T-helper 17 cell (primary cell): Measurements from ENCODE around the gene KRT20. TPM values are rescaled to one million over a fixed set of nuclear protein-coding genes. Genes with fewer than 3 reads are reported as not detected.
"Not testable (repeated sequence)": the region's sequence is repeated elsewhere in the genome, so short reads cannot be mapped to it uniquely, and the experiment has no call there.

Source experiments
- ATAC-seq: fragments of 150-1000 bp; cut with Tn5 transposase; 2 replicates; pipeline ENCODE4 v1.10.0; 2021; ENCODE audit warnings: mild to moderate bottlenecking, moderate library complexity
- DNase-seq, 3 donors: peaks; one replicate each; pipeline versions ENCODE4 v3.0.0 to v3.0.0-alpha.2; 2020 to 2021
- H3K9me3 ChIP-seq: one replicate; pipeline ENCODE4 v1.7.0; 2013; ENCODE audit warnings: low read length, mild to moderate bottlenecking; ENCODE audit not compliant: control insufficient read depth, poor library complexity, severe bottlenecking
- H3K27ac Mint-ChIP-seq: one replicate; pipeline ENCODE4 v1.8.0; 2022; ENCODE audit warnings: mild to moderate bottlenecking, moderate library complexity, mixed read lengths
- H3K27me3 Mint-ChIP-seq: one replicate; pipeline ENCODE4 v1.8.0; 2022; ENCODE audit warnings: mixed read lengths
- H3K36me3 Mint-ChIP-seq: one replicate; pipeline ENCODE4 v1.8.0; 2022; ENCODE audit warnings: low read depth, mixed read lengths
- H3K4me1 Mint-ChIP-seq: one replicate; pipeline ENCODE4 v1.8.0; 2022; ENCODE audit warnings: mild to moderate bottlenecking, mixed read lengths
- H3K4me3 Mint-ChIP-seq: one replicate; pipeline ENCODE4 v1.8.0; 2022; ENCODE audit warnings: mild to moderate bottlenecking, moderate library complexity, mixed read lengths
- total RNA-seq, 4 donors: library from RNA in 2 of 4; stranded (reverse) in 2 of 4; gene quantifications; one replicate each; pipeline ENCODE4 v1.2.3 and lab custom pipeline; 2022 to 2026

KRT20 gene
- total RNA-seq, 2 donors from 2014 or later: not detected

DNA sequence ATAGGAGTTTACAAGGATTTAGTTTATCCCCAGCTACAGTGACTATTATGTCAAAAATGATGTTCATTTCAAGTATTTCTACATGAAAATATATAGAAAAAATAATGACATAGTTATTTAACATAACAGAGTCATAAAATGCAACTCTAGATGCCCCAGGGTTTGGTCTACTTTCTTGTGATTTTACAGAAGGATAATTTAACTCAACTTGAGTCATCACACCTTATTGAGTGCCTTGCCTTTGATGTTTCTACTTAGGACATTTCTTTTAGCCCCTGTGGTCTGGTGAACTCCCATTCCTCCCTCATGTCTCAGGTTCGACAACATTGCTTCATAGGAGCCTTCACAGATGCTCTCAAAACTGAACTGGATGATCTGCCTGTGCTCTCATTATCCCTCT, 2.0 kb downstream of the KRT20 start:
- Mint-ChIP-seq H3K27me3 (peaks cover 43% of the 10 kb centered on the region), H3K36me3 (no peaks in the 10 kb centered on the region), H3K27ac (no peak overlapping the region), H3K4me3 (no peak overlapping the region), H3K4me1 (peaks cover 2% of the 10 kb centered on the region)
- DNase-seq (no peak), ATAC-seq (no peak)
- no peaks in the 10 kb centered on the region for H3K9me3 ChIP-seq

DNA sequence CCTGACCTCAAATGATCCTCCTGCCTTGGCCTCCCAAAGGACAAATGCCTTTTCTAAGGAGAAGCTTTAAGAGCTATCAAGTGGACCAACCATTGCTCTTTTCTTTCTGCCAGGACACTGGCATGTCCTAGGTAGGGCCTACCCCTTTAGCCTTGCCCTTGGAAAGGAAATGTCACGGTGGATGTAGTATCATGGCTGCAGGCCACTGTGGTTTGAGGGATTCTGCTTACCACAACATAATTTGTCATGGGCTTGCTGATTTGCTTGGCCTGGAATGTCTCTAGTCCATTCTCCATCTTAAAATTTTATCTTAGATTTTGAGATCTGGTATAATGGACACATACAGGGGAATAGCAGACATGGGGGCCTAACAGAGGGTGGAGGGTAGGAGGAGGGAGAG, 6.0 kb downstream of the KRT20 start:
- peaks cover 34% of the 10 kb centered on the region for H3K27me3 Mint-ChIP-seq
- H3K4me1 Mint-ChIP-seq: peaks cover 2% of the 10 kb centered on the region
- ATAC-seq (no peak), DNase-seq (no peak)
- no peaks in the 10 kb centered on the region for H3K36me3 Mint-ChIP-seq
- no peaks in the 10 kb centered on the region for H3K9me3 ChIP-seq
- H3K4me3 Mint-ChIP-seq: no peak overlapping the region
- no peak overlapping the region for H3K27ac Mint-ChIP-seq

DNA sequence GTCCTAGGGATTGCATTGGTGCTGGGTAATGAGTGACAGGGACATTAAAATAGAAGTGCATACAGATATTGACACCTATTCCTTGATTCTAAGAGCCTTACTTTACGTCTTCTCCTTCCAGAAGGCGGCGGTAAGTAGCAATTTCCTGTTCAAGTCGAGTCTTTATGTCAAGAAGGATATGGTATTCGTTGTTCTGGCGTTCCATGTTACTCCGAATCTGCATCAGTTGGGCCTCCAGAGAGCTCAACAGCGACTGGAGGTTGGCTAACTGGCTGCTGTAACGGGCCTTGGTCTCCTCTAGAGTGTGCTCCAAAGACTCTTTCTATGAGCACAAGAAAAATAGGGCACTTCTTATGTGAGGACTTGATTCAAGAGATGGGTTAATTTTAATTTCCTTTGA, 7.0 kb downstream of the KRT20 start:
- no peak overlapping the region for H3K4me3 Mint-ChIP-seq

DNA sequence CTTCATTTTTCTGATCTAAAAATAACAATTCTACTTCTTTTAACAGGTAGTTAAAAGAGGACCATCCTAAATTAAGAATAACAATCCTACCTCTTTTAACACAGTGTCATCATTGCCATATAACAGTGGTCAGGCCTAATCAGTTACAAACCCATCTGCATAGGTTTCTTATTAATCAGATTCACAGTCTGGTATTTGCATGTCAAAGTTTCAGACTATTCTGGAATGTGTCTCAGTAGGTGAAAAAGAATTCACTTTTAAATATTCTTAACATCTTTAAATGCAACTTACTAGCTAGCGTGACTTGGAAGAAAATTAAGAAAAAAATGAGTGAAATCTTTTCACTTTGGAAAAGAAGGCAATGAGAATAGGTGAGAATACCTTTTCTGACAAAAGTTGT, 11.2 kb downstream of the KRT20 start:
- no peak overlapping the region for H3K27ac Mint-ChIP-seq
- DNase-seq: no peak
- H3K4me1 Mint-ChIP-seq: no peaks in the 10 kb centered on the region
- no peaks in the 10 kb centered on the region for H3K9me3 ChIP-seq
- H3K36me3 Mint-ChIP-seq: peaks cover 2% of the 10 kb centered on the region
- no peak for ATAC-seq
- H3K4me3 Mint-ChIP-seq: no peak overlapping the region
- H3K27me3 Mint-ChIP-seq: peaks cover 45% of the 10 kb centered on the region

More for the DNA sequence above, 7.0 kb downstream of the KRT20 start:
- Mint-ChIP-seq H3K27ac (no peak overlapping the region), H3K4me1 (no peaks in the 10 kb centered on the region), H3K36me3 (no peaks in the 10 kb centered on the region), H3K27me3 (peaks cover 29% of the 10 kb centered on the region)
- ATAC-seq: no peak
- H3K9me3 ChIP-seq: no peaks in the 10 kb centered on the region
- no peak for DNase-seq

DNA sequence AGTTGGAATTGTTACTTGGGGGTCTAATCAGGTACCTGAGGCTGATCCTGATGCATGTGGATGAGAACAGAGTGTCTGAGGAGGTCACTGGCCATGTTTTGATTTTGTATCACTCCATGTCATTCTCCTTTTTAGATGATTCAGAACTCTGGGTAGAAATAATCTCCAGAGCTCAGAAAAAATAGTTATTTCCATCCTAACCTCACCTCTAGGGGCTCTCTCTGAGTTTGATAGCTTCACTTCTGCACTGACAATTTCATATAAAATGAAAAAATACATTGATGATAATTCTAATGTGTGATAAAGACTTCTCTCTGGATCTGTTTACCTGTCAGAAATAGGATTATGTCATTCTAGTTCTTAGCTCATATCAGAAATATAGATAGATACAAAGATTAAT, 11.8 kb downstream of the KRT20 start:
- no peak for ATAC-seq
- Mint-ChIP-seq H3K4me3 (no peak overlapping the region), H3K27me3 (peaks cover 39% of the 10 kb centered on the region), H3K27ac (no peak overlapping the region), H3K4me1 (no peaks in the 10 kb centered on the region), H3K36me3 (peaks cover 2% of the 10 kb centered on the region)
- H3K9me3 ChIP-seq: no peaks in the 10 kb centered on the region
- DNase-seq: no peak

DNA sequence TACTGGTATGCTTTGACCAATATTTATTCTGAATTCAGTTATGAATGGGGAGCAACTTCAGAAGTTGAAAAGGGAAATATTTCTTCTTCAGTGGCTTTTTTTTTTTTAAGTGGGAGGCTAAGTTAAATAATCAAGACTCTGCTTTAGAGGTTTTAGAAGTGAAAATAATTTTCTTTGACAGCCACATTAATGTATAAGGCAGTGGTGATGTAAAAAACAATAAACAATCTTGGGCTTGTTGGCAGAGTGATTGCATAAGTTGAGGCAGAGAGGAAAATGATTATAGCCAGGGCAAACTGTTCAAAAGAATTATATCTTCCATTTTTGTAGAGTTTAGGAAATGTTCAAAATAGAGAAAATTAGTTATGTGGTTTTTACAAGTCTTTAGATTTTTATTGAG, 12.6 kb downstream of the KRT20 start:
- no peak for DNase-seq
- Mint-ChIP-seq H3K27me3 (peaks cover 40% of the 10 kb centered on the region), H3K4me3 (no peak overlapping the region), H3K27ac (no peak overlapping the region), H3K36me3 (peaks cover 2% of the 10 kb centered on the region), H3K4me1 (no peaks in the 10 kb centered on the region)
- ATAC-seq: no peak
- H3K9me3 ChIP-seq: no peaks in the 10 kb centered on the region

DNA sequence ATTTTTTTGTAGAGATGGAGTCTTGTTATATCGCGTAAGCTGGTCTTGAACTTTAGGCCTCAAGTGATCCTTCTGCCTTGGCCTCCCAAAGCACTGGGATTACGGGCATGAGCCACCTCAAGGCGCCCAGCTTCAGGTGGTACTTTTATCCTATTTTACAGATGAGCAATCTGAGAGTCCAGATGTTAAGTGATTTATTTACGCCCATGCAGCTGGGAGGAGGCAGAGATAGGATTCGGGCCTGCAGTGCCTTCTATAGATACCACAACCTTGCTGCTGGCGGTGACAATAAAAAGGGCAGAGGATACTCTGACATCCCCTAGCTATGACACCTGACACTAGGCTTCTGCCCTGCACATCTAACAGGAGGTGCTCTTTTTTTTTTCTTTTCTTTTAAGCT, 13.7 kb downstream of the KRT20 start:
- DNase-seq (no peak), ATAC-seq (no peak)
- no peak overlapping the region for H3K4me3 Mint-ChIP-seq
- no peaks in the 10 kb centered on the region for H3K4me1 Mint-ChIP-seq
- peak overlapping the region; percentile 45 for H3K27ac Mint-ChIP-seq
- peaks cover 2% of the 10 kb centered on the region for H3K36me3 Mint-ChIP-seq
- H3K27me3 Mint-ChIP-seq: peaks cover 49% of the 10 kb centered on the region
- H3K9me3 ChIP-seq: no peaks in the 10 kb centered on the region

DNA sequence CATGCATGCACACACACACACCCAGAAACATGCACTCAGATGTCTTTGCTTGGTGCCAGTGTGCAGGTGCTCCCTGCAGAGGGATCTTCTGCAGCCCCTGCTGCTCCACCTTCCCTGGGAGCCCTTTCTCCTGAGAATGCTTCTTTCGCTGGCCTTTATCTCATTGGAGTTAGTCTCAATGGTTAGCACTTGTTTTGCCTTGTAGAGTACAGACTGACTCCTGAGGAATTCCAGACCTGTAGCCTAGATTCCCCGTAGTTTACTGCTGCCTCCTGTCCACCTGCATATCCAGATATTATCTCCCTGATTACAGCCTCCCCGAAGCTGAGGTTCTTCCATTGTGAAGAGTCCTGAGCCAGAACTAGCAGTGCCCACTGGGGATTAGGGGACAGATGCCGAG, 14.9 kb downstream of the KRT20 start:
- H3K4me1 Mint-ChIP-seq: no peaks in the 10 kb centered on the region
- no peak overlapping the region for H3K27ac Mint-ChIP-seq
- peaks cover 51% of the 10 kb centered on the region for H3K27me3 Mint-ChIP-seq
- no peak overlapping the region for H3K4me3 Mint-ChIP-seq
- H3K36me3 Mint-ChIP-seq: peaks cover 2% of the 10 kb centered on the region
- H3K9me3 ChIP-seq: no peaks in the 10 kb centered on the region
- ATAC-seq (no peak), DNase-seq (no peak)

DNA sequence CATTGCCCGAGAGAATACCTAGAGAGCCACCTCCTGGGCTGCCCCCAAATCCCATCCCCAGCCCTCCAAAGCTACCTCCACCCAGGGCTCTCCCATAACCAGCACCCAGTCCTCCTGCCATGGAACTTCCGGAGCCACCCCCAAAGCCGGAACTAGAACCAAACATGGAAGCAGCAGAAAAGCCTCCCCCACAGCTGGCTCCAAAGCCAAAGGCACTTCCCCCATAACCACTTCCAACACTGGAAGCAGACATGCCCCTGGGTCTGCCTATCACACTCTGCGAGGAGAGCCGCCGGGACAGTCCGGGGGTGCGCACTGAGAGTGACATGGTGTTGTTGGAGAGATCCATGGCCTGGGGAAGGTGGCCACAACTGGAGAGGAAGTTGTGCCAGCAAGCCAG, 18.2 kb downstream of the KRT20 start, which contains the start of gene KRT12:
TSS of gene KRT12 (minus strand) at position 386 of the 400 bp plus-strand sequence. CDS start at position 349, 37 bp downstream.
- no peak within 1 kb of the TSS for H3K4me3 Mint-ChIP-seq
- ATAC-seq (no peak), DNase-seq (no peak)
- no peak within 1 kb of the TSS for H3K27ac Mint-ChIP-seq
- no peaks in the 10 kb centered on the region for H3K36me3 Mint-ChIP-seq
- H3K27me3 Mint-ChIP-seq: peaks cover 53% of the 10 kb centered on the region
- no peaks in the 10 kb centered on the region for H3K9me3 ChIP-seq
- no peaks in the 10 kb centered on the region for H3K4me1 Mint-ChIP-seq

DNA sequence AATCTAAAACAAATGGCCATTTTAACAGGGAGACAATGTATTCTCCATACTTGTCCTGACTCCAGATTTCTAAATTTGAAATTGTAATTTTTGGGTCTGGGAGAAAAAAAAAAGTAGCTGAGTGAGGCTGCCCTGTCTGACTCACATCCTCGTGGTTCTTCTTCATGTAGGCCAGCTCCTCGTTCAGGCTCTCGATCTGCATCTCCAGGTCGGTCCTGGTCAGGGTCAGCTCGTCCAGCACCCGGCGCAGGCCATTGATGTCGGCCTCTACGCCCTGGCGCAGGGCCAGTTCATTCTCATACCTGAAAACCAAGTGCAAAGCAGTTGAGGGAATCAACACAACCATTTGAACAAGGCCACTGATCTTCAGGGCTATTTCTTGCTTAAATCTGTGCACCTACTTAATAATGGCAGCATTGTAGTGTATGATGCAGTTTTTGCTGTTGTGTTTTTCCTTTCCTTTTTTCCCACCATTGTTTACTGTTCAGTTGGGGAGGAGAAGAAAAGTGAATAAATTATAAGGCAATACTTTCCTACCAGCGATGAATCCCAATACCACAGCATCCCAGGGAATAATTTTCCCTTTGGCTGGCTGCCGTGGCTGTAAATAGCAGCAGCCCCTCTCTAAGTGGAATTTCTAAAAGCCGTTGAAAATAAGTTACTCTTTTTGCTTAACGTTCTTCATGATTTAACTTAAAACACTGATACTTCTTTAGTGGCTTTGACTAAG, 20.2 kb downstream of the KRT20 start:
- no peaks in the 10 kb centered on the region for H3K4me1 Mint-ChIP-seq
- H3K27me3 Mint-ChIP-seq: peaks cover 48% of the 10 kb centered on the region
- H3K4me3 Mint-ChIP-seq: no peak overlapping the region
- no peak overlapping the region for H3K27ac Mint-ChIP-seq
- no peaks in the 10 kb centered on the region for H3K36me3 Mint-ChIP-seq
- ATAC-seq: no peak
- DNase-seq: no peak
- H3K9me3 ChIP-seq: no peaks in the 10 kb centered on the region

DNA sequence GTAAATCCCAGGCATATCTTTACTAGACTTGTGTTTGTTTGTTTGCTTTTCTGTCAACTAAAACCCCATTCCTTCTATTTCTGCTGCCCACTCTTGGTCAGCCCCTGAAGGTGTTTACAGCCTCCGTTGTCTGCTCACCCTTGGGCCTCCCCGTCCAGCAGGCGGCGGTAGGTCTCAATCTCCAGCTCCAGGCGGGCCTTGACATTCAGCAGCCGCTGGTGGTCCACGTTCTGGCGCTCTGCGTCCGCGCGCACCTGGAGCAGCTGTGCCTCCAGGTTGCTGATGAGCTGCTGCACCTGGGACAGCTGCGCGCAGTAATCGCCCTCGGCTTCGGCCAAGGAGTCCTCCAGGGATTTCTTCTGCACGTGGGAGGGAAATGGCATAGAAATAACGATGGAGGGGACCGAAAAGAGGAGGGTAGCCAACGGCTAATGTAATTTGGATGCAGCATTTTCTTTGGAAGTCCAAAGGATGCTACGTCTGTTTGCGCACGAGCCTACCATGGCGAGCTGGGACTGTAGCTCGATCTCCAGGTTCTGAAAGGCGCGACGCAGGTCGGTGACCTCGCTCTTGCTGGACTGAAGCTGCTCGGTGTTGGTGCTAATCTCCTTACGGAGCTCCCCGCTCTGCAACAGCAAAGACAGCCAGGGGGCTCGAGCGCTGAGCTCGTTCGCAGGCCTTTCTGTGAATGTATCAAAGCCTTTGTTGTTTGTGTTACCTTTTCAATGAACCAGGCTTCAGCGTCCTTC, 21.9 kb downstream of the KRT20 start:
- Mint-ChIP-seq H3K27me3 (peaks cover 50% of the 10 kb centered on the region), H3K4me3 (no peak overlapping the region), H3K36me3 (no peaks in the 10 kb centered on the region), H3K4me1 (no peaks in the 10 kb centered on the region), H3K27ac (no peak overlapping the region)
- ATAC-seq (no peak), DNase-seq (no peak)
- H3K9me3 ChIP-seq: no peaks in the 10 kb centered on the region

DNA sequence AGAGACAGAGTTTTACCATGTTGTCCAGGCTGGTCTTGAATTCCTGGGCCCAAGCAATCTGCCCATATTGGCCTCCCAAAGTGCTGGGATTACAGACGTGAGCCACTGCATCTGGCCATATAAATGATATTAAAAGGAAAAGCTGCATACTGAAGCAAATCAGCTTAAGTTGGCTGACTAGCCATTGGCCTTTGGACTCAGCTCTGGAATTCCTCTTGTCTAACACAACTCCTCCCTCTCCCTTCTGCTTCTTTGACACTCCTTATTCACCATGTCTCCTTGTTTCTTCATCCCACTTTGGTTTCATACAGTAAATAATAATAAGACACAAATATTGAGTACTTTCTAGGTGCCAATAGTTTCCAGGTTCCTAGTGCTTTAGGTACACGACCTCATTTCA, 25.5 kb downstream of the KRT20 start:
- no peak for ATAC-seq
- no peaks in the 10 kb centered on the region for H3K36me3 Mint-ChIP-seq
- no peak for DNase-seq
- H3K27ac Mint-ChIP-seq: no peak overlapping the region
- H3K27me3 Mint-ChIP-seq: peaks cover 28% of the 10 kb centered on the region
- no peak overlapping the region for H3K4me3 Mint-ChIP-seq
- no peaks in the 10 kb centered on the region for H3K9me3 ChIP-seq
- H3K4me1 Mint-ChIP-seq: peaks cover 4% of the 10 kb centered on the region

DNA sequence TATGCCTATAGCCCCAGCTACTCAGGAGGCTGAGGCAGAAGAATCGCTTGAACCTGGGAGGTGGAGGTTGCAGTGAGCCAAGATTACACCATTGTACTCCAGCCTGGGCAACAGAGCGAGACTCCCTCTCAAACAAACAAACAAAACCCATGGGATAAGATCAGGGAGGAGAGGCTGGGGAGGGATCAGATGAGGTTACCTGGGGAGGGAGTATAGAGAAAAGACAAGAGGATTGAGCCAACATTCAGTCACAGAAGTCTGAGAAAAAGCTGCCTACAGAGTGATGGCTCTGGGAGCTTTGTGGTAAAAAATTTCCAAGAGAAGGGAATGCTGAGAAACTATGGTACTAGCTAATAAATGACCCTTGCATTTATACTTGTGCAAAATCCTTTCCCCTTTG, 26.4 kb downstream of the KRT20 start:
- not testable (repeated sequence) for H3K9me3 ChIP-seq, H3K4me3 Mint-ChIP-seq, H3K36me3 Mint-ChIP-seq, DNase-seq, ATAC-seq, H3K4me1 Mint-ChIP-seq, H3K27ac Mint-ChIP-seq
- H3K27me3 Mint-ChIP-seq: peaks cover 33% of the 10 kb centered on the region

DNA sequence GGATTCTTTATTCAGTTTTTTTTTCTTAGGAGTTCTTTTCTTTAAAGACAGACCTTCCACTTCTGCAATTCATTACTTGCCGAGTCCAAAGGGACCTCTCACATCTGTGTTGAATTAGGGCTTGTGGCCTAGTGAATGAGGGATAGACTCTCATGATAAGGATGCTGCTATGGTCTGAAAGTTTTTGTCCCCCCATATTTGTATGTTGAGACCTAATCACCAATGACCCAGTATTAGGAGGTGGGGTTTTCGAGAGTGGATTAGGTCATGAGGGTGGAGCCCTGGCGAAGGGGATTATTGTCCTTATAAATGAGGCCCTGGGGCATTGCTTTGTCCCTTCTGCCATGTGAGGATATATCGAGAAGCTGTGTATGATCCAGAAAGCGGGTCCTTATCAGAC, 27.5 kb downstream of the KRT20 start:
- DNase-seq: no peak
- no peaks in the 10 kb centered on the region for H3K9me3 ChIP-seq
- ATAC-seq: no peak
- H3K27ac Mint-ChIP-seq: peak overlapping the region; percentile 27
- H3K4me3 Mint-ChIP-seq: no peak overlapping the region
- H3K4me1 Mint-ChIP-seq: peaks cover 4% of the 10 kb centered on the region
- H3K27me3 Mint-ChIP-seq: peaks cover 32% of the 10 kb centered on the region
- peaks cover under 1% of the 10 kb centered on the region for H3K36me3 Mint-ChIP-seq
